Stromal cell of bone marrow (primary cell): ENCODE results near the gene SPCS2.
"Not testable (repeated sequence)": the region's sequence is repeated elsewhere in the genome, so short reads cannot be mapped to it uniquely, and the experiment has no call there.

ENCODE experiments used
- DNase-seq: peaks from one replicate; pipeline ENCODE4 v3.0.0-alpha.2; 2012; ENCODE audit warnings: low read depth

Gene SPCS2

GRCh38 chr11:75002516-75002915 lies 53.5 kb downstream of the SPCS2 start:
- no peak for DNase-seq

- no peak for DNase-seq
Observed at GRCh38 chr11:75004215-75004614, 55.1 kb downstream of the SPCS2 start.

DNA sequence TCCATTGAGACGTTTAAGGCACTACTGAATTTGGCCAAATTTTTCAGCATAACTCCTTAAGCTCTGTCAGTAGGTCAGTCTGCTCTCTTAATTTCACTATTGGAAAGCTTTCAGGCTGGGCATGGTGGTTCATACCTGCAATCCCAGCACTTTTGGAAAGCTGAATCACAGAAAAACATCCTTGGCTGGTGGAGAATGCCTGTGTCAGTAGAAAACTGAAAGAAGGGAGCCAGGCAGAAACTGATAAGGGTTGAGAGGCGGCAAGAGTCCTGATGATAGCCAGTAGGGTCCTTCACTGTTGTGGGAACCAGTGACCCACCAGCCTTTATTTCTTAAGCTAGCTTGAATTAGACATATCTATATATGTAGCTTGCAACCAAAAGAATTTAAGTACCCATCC lies 62.3 kb downstream of the SPCS2 start:
- no peak for DNase-seq

DNA sequence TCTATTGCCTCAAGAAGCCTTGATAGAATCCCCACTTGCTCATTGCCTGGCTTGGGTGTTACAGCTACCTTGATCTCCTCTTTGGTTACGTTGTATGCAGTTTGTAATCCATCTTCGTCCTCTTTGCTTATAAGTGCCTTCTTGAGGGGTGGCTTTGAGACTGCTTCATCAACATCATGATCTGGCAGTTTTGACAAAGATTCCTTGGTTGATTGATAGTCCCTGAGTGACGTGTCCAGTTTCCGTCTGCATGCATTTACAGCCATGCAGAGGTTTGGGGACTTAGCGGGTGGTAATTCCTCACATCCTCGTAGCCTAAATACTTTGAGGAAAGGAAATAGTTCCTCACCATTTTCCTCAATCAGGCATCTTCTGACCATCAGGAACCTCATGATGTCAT lies 62.8 kb downstream of the SPCS2 start:
- DNase-seq, result no peak

GRCh38 chr11:75013051-75013450 lies 64.0 kb downstream of the SPCS2 start:
- no peak for DNase-seq

GRCh38 chr11:75014129-75014528 lies 65.1 kb downstream of the SPCS2 start:
- peak; percentile 68 for DNase-seq

- not testable (repeated sequence) for DNase-seq
Observed at GRCh38 chr11:75019200-75019599, 70.1 kb downstream of the SPCS2 start.

- not testable (repeated sequence) for DNase-seq
Observed at GRCh38 chr11:75020328-75020727, 71.3 kb downstream of the SPCS2 start.

- DNase-seq, result no peak
Observed at GRCh38 chr11:75022296-75022695, 73.2 kb downstream of the SPCS2 start.

DNA sequence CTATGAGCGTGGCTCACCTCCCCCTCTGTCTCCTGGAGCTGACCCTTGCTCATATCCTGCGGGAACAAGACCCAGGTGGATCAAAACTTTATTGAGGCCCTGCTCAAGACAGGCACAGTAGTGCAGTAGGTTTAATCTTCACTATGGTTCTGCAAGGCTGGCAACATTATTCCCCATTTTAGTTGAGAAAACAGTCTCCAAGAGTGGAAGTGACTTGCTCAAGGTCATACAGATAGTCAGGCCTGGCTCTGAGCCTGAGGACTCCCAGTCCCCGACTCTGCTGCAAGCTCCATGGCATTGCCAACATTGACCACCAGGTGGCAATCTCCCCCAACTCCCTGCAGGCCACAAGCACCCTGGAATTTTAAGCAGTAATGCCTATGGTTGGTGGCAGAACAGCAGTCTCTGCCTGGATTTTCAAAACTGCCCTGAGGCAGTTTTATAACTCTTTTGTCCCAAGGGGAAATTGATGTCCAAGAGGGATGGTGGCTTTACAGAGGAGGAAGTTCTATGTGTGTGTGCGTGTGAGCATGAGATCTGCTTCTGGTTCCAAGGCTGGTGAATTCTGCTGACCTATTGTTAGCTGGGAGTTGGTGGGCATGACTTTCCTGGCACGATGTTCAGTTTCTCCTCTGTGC lies 73.8 kb downstream of the SPCS2 start:
- peak; percentile 68 for DNase-seq

DNA sequence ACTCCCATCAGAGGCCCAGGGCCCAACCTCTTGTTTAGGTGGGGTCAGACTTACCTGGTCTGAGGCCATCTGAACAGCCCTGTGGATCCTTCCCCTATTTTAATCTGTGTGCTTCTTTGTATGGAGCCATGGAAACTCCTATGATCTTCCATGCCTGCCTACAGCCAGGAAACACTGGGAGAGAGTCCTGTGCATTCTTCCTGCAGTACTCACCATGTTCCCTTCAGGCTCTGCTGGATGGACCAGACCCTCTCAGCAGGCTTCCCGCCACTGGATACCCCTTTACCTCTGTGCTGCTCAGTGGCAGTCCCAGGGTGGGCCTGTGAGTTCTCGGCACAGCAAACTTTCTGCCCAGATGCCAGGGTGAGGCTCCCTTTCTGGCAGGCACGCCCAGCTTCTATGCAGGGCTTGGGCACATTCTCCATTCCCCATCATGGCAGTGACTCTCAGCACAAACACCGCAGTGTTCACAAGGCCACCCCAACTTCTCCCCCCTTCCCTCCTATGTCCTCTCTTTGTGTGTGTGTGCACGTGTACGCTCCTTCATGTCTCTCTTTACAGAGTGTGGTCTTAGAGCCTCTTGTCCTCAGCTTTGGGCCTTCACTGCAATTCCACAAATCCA lies 74.5 kb downstream of the SPCS2 start:
- no peak for DNase-seq

GRCh38 chr11:75024068-75024449 lies 75.0 kb downstream of the SPCS2 start:
- DNase-seq, result no peak

GRCh38 chr11:75024764-75025211 lies 75.7 kb downstream of the SPCS2 start:
- no peak for DNase-seq

DNA sequence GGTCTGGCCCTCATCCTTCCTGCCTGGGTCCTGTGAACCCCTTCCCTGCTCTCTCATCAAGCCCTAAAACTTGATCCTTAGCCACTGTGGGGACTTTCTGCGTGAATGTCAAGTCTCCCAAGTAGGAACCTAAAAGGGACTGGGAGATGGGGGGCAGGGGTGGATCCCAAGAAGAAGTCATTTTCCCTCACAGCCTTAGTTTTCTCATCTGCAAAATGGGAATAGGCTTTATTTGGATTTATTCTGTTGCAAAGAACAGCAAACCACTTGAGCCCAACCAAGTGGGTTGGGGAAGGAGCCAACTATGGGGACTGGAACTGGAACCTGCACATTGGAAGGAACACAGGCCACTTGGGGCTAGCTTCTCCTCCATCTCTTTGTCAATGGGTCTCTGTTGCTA lies 76.5 kb downstream of the SPCS2 start:
- no peak for DNase-seq

GRCh38 chr11:75028321-75028720 lies 79.3 kb downstream of the SPCS2 start:
- peak; percentile 69 for DNase-seq
